PC-3 (cell line): ENCODE measurements around the gene WDR90.

Source experiments
- CTCF ChIP-seq: fragments of 300-600 bp; sonication (generic); conservative IDR thresholded peaks from 2 replicates; pipeline ENCODE4 v1.5.1; 2017; ENCODE audit warnings: antibody characterized with exemption, low read depth, mild to moderate bottlenecking, low read length
- EZH2 ChIP-seq: fragments of 300-600 bp; sonication (generic); IDR thresholded peaks from one replicate; pipeline ENCODE4 v1.6.1; 2017; ENCODE audit warnings: antibody characterized with exemption, mild to moderate bottlenecking, low read length; ENCODE audit not compliant: unreplicated experiment
- EZH2phosphoT487 ChIP-seq: fragments of 300-600 bp; sonication (generic); IDR thresholded peaks from 2 replicates; pipeline ENCODE4 v1.6.1; 2018; ENCODE audit warnings: mild to moderate bottlenecking, antibody characterized with exemption, low read length, borderline replicate concordance

GRCh38 chr16:711548-712320 is 62.6 kb downstream of the WDR90 start:
- TF ChIP-seq CTCF (peak; percentile 71), EZH2 (no peak), EZH2phosphoT487 (no peak)
